Transverse colon (tissue), 4 donors: ENCODE data around the gene ANKH. TPM values are rescaled to one million over a fixed set of nuclear protein-coding genes. Genes with fewer than 3 reads are reported as not detected.

ENCODE experiments used
- DNase-seq: peaks from one replicate; pipeline ENCODE4 v3.0.0-alpha.2; 2019
- H3K27ac ChIP-seq, 4 donors: fragments of 200-600 bp; sonication (generic); 2 replicates each; pipeline ENCODE4 v1.5.1; 2016 to 2018; ENCODE audit warnings: inconsistent platforms in 4 of 4
- H3K27me3 ChIP-seq: fragments of 200-600 bp; sonication (generic); 2 replicates; pipeline ENCODE4 v1.5.1; 2017; ENCODE audit warnings: inconsistent platforms
- H3K36me3 ChIP-seq, 4 donors: fragments of 200-600 bp; sonication (generic); 2 replicates each; pipeline ENCODE4 v1.5.1; 2017 to 2019; ENCODE audit warnings: inconsistent platforms in 4 of 4
- H3K4me1 ChIP-seq, 4 donors: fragments of 200-600 bp; sonication (generic); 2 replicates each; pipeline ENCODE4 v1.5.1; 2017 to 2020; ENCODE audit warnings: inconsistent platforms in 4 of 4
- H3K4me3 ChIP-seq, 4 donors: fragments of 200-600 bp; sonication (generic); 1 replicate in 1 of 4; 2 replicates in 3 of 4; pipeline versions ENCODE4 v1.5.1 to v1.6.1; 2017 to 2019; ENCODE audit warnings: inconsistent platforms in 4 of 4
- H3K9me3 ChIP-seq, 2 donors: fragments of 200-600 bp; sonication (generic); 2 replicates each; pipeline ENCODE4 v1.5.1; 2017 to 2019; ENCODE audit warnings: inconsistent platforms in 2 of 2
- EP300 ChIP-seq: sonication (generic); formaldehyde crosslinking; IDR thresholded peaks from one replicate; pipeline ENCODE4 v1.6.1; 2017; ENCODE audit warnings: antibody characterized with exemption, low read depth
- POLR2A ChIP-seq: fragments of 450-650 bp; IDR thresholded peaks from one replicate; pipeline ENCODE4 v1.6.1; 2016; ENCODE audit warnings: antibody characterized with exemption, mild to moderate bottlenecking, moderate library complexity
- POLR2AphosphoS5 ChIP-seq, 3 donors: sonication (generic); formaldehyde crosslinking; IDR thresholded peaks; one replicate each; pipeline ENCODE4 v1.6.1; 2016; ENCODE audit warnings: antibody characterized with exemption in 3 of 3
- WGBS, 2 donors: methylation state at CpG; one replicate each; pipeline ENCODE4 v1.1.5; 2018; ENCODE audit warnings: low coverage in 1 of 2; 5-methylcytosine and 5-hydroxymethylcytosine counted together
- in situ Hi-C, 4 donors: fragments of 200-750 bp; cut with MboI; loops; one replicate each; pipeline versions ENCODE4 v1.15.0 to v1.15.1; 2017; ENCODE audit warnings: low sequenced_read_pairs in 3 of 4, low pct_ligation_motif_present in 1 of 4, low pct_unique_long_range_greater_than_20kb in 1 of 4
- intact Hi-C: fragments of 100-400 bp; cut with DNase I; formaldehyde crosslinking; loops from one replicate; pipeline ENCODE4 v1.15.1; 2023; ENCODE audit warnings: low total_unique reads
- total RNA-seq, 4 donors: library from RNA; depleted of rRNA; stranded (reverse); fragments of >200 nt; gene quantifications; one replicate each; pipeline ENCODE4 v1.1.0, GENCODE V29; 2016
- TF ChIP-seq, protein P1 (sequence below), 5 experiments: fragments of 200-600 bp in 3 of 5; fragments of 450-650 bp in 2 of 5; sonication (generic) in 3 of 5; IDR thresholded peaks; 1 replicate in 2 of 5; 2 replicates in 3 of 5; pipeline ENCODE4 v1.5.1; 2016 to 2017; ENCODE audit warnings: antibody characterized with exemption in 5 of 5, inconsistent platforms in 3 of 5, mild to moderate bottlenecking in 2 of 5, moderate library complexity in 1 of 5

Gene ANKH
- total RNA-seq, 4 donors from 2014 or later, result 24.7 to 96.5 (median 69.4) TPM

GRCh38 chr5:14861123-14861765 lies 10.3 kb downstream of the ANKH start:
- 20 to 66% methylated on average over 1 to 4 of the region's 4 CpGs for WGBS, 2 donors
- H3K4me1 ChIP-seq, result peaks cover 0 to 42% (median 22%) of the 10 kb centered on the region in 4 donors
- H3K27ac ChIP-seq, result peak overlapping the region; percentile 7 to 30 (median 18)
- intact Hi-C loops, result no loop called here
- no peaks in the 10 kb centered on the region for H3K27me3 ChIP-seq
- H3K36me3 ChIP-seq, result no peaks in the 10 kb centered on the region
- peak; percentile 25 for DNase-seq
- in situ Hi-C loops, result no loop called here
- no peak overlapping the region for H3K4me3 ChIP-seq
- H3K9me3 ChIP-seq, result no peaks in the 10 kb centered on the region
- no peak for TF ChIP-seq POLR2A
- no peak for TF ChIP-seq EP300
- TF ChIP-seq POLR2AphosphoS5 (IDR thresholded peaks at IDR 0.05), result no peak

DNA sequence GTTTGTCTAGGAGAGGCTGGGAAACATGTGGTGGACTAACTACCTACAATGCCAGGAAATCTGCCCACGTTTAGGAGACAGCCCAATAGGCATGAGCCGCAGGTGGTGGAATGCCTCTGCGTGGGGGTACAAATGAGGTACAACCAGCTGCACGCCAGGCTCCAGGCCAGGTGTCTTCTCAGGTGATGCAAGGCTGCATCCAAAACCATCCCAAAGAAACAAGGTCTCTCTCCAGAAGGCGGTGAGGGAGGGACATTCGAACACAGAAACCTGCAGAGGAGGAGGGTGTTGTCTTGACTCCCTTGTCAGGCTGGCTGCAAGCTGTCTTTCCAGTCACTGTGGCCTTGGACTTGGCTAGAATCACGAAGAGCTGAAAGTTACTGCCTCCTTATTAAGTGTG lies 11.6 kb downstream of the ANKH start:
- H3K9me3 ChIP-seq, result no peaks in the 10 kb centered on the region
- in situ Hi-C loops, result no loop called here

GRCh38 chr5:14859150-14859549 lies 12.4 kb downstream of the ANKH start:
- H3K4me1 ChIP-seq, result peaks cover 0 to 42% (median 19%) of the 10 kb centered on the region in 4 donors
- TF ChIP-seq POLR2AphosphoS5 (IDR thresholded peaks at IDR 0.05) (no peak), POLR2A (no peak), EP300 (no peak)
- TF ChIP-seq, protein P1, sequence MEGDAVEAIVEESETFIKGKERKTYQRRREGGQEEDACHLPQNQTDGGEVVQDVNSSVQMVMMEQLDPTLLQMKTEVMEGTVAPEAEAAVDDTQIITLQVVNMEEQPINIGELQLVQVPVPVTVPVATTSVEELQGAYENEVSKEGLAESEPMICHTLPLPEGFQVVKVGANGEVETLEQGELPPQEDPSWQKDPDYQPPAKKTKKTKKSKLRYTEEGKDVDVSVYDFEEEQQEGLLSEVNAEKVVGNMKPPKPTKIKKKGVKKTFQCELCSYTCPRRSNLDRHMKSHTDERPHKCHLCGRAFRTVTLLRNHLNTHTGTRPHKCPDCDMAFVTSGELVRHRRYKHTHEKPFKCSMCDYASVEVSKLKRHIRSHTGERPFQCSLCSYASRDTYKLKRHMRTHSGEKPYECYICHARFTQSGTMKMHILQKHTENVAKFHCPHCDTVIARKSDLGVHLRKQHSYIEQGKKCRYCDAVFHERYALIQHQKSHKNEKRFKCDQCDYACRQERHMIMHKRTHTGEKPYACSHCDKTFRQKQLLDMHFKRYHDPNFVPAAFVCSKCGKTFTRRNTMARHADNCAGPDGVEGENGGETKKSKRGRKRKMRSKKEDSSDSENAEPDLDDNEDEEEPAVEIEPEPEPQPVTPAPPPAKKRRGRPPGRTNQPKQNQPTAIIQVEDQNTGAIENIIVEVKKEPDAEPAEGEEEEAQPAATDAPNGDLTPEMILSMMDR (IDR thresholded peaks at IDR 0.05), result no peak
- H3K27me3 ChIP-seq, result no peaks in the 10 kb centered on the region
- in situ Hi-C loops, result no loop called here
- no peaks in the 10 kb centered on the region for H3K36me3 ChIP-seq
- H3K27ac ChIP-seq, result no peak overlapping the region
- DNase-seq, result no peak
- WGBS, 2 donors, result 93 to 100% methylated on average over 1 of the region's 1 CpG
- intact Hi-C loops, result no loop called here
- H3K4me3 ChIP-seq, result no peak overlapping the region
- no peaks in the 10 kb centered on the region for H3K9me3 ChIP-seq

More for the DNA sequence above, 11.6 kb downstream of the ANKH start:
- Histone ChIP-seq H3K27ac (no peak overlapping the region), H3K27me3 (no peaks in the 10 kb centered on the region), H3K4me1 (peaks cover 0 to 43% (median 22%) of the 10 kb centered on the region in 4 donors), H3K36me3 (no peaks in the 10 kb centered on the region), H3K4me3 (no peak overlapping the region)
- TF ChIP-seq, protein P1 (IDR thresholded peaks at IDR 0.05), result no peak
- no peak for TF ChIP-seq POLR2AphosphoS5 (IDR thresholded peaks at IDR 0.05)
- TF ChIP-seq EP300, result no peak
- no peak for DNase-seq
- intact Hi-C loops, result no loop called here
- WGBS, 2 donors, result 76 to 77% methylated on average over 6 to 7 of the region's 7 CpGs

GRCh38 chr5:14855366-14855765 lies 16.2 kb downstream of the ANKH start:
- TF ChIP-seq, protein P1 (IDR thresholded peaks at IDR 0.05), result no peak
- TF ChIP-seq POLR2A, result no peak
- no peak for TF ChIP-seq EP300
- TF ChIP-seq POLR2AphosphoS5 (IDR thresholded peaks at IDR 0.05), result no peak
- 83 to 91% methylated on average over 1 of the region's 1 CpG for WGBS, 2 donors
- Histone ChIP-seq H3K36me3 (no peaks in the 10 kb centered on the region), H3K9me3 (no peaks in the 10 kb centered on the region), H3K4me1 (peaks cover 0 to 8% (median 0%) of the 10 kb centered on the region in 4 donors), H3K4me3 (no peak overlapping the region), H3K27me3 (no peaks in the 10 kb centered on the region), H3K27ac (no peak overlapping the region)
- DNase-seq, result no peak
- intact Hi-C loops (no loop called here), in situ Hi-C loops (no loop called here)
